Daoy (cell line): ENCODE data around the gene SPINK2. TPM values are rescaled to one million over a fixed set of nuclear protein-coding genes. Genes with fewer than 3 reads are reported as not detected.

Experiments used
- total RNA-seq: library from RNA; depleted of rRNA; stranded (reverse); fragments of >200 nt; shearing (Covaris generic); gene quantifications from 2 replicates; pipeline ENCODE4 v1.2.3, GENCODE V29; 2014; rRNA removed

SPINK2 gene
- total RNA-seq, 1 experiment from 2014 or later, result not detected

Other genes starting within 250 kb of the SPINK2 start
- gene HOPX, start 140.4 kb downstream of the SPINK2 start, total RNA-seq, result not detected in 2 replicates
- 13.1 and 13.6 TPM in 2 replicates for gene REST, start 86.2 kb upstream of the SPINK2 start, total RNA-seq
- 7.0 and 10.6 TPM in 2 replicates for gene NOA1, start 155.9 kb upstream of the SPINK2 start, total RNA-seq
- gene POLR2B, start 157.2 kb upstream of the SPINK2 start, total RNA-seq, result 101 and 103 TPM in 2 replicates